Globus pallidus (tissue), 1 donor: ENCODE measurements around the gene MED13L.
"Not testable (repeated sequence)": the region's sequence is repeated elsewhere in the genome, so short reads cannot be mapped to it uniquely, and the experiment has no call there.

Experiments used
- DNase-seq: peaks from one replicate; pipeline ENCODE4 v3.0.0-alpha.2; 2015; ENCODE audit warnings: low spot score

Gene MED13L

DNA sequence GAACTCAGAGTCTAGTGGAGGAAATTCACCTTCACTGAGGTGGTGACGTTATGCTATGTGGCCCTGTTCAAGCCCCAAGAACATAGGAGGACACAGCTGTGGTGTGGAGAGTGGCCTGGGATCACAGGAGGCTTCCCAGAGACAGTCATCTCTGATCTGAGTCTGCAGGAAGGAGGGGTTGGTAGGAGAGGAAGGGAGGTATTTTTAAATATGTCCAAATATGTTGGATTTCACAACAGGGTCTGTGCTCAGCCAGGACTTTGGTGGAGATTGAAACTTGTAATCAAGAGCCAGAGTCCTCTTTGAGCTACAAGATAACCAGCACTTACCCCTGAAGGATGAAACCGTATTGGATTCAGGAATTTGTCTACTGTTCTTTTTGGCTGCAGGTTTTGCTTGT, 26.4 kb upstream of the MED13L start:
- no peak for DNase-seq

DNA sequence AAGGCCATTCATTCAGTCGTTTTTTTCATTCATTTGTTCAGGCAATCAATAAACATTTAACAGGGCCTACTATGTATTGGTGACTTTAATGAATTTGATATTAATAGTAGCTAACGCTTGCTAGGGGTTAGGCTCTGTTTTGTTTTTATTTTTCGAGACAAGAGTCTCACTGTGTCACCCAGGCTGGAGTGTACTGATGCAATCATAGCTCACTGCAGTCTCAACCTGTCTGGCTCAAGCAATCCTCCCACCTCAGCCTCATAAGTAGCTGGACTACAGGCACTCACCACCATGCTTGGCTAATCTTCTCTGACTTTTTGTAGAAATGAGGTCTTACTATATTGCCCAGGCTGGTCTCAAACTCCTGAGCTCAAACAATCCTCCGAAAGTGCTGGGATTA, 25.6 kb upstream of the MED13L start:
- no peak for DNase-seq

DNA sequence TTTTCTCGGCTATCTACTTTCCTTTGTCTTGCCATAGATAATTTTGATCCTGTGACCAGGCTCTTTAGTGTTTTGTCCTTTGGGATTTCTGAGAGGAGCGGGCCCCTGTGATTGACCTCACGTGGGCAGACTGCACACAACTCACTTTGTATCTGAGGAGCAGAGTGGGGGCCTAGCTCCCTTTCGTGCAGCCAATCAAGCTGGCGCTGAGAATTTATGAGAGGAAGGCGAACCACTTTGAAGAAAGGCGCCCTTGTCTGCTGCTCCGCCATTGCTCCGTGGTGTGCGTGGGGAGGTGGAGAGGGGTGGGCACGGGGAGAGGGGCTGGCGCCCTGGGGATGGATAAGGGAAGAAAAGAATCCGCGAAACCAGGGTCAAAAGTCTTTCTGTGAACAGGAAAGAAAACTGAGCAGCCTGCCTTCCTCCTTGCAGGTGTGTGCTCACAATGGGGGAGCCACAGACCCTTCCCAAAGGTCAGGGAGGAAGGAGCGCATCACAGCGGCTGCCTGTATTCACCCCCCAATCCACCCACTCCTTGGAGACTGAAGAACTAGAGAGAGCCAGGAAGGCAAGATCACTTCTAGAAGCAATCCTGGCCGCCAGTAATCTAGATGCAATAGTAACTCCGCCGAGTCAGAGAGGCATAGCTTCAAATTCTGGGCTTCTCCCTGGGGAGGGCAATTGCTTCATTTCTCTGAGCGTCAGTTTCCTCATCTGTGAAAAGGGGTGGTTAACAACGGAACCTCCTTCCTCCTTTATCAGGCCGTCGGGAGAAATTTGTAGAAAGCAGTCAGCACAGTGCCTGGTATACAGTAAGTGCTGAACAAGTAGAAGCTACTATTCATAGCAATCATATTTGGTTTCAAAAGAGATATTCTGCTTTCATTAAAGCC, 24.9 kb upstream of the MED13L start:
- no peak for DNase-seq

DNA sequence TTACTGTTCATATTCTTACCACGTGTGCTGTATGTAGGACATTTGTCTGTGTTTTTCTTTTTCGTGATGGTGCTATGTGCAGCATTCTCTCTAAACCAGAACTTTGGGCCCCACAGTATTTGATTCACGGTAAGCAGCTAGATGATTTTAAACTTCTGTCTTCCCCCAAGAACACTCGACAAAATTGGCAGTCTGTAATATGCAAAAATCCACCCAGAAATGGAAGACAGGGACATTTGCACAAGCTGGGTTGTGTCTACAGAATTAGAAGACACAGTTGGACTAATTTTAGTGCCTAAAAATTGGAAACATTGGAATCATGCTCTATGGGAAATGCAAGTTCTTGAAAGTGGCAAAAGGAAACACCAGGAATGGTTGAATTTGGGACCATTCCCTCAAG, 24.1 kb upstream of the MED13L start:
- DNase-seq = no peak

DNA sequence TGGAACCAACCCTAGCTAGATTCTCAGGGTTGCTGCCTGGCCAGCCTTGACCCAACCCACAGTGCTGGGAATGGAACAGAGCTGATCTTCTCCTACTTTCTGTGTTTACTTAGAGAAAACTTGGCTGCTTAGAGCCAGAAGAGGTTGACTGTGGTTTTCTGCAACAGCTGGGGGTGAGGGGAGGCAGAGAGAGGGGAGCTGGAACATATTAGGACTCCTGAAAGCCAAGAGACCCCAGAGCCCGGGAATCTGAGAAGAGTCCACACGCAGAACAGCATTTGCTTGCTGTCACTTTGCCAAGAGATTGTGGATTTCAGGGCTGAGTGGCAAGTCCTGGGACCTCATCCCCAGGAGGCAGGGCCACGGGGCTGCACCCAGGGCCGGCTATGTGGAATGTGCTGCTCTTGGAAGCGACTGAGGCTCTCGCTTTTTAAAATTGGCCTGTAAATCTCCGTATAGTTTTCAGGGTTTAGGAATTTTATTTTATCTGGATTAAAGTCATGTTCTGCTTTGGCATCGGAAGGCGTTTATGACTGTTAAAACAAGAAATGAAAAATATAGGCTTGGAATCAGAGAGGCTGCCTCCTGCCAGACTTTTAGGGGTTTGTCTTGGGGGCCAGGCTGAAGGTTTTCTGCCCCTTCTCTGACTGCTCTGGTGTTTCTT, 22.3 kb upstream of the MED13L start:
- no peak for DNase-seq

DNA sequence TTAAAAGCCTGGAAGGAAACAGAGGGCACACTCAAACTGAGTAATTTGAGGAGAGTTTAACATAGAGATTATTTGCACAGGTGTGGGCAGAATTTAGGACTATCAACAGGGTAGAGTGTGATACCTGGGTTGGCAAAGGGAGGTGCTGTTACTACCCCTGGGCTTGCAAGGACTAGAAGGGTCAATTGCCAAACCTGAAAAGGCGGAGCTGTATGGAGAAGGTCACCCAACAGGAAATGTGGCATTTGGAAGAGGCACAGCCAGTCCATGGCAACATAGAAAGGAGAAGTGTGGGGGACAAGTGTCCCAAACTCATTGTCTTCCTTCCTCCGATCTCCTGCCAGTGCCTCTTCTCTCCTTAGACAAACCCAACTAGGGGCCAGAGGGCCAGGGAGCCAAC, 21.6 kb upstream of the MED13L start:
- DNase-seq = no peak

DNA sequence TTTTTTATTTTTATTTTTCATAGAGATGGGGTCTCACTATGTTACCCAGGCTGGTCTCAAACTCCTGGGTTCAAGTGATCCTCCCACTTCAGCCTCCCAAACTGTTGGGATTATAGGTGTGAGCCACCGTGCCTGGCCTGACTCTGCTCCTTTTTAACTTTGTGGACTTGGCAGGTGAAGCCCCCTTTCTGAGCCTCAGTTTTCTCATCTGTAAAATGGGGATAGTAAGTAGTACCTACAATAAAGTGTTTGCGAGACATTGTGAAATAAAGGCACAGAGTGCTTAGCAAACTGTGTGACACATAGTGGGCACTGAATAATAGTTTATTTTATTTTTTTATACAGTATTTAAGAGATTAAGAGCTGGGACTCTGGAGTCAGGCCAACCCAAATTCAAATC, 21.1 kb upstream of the MED13L start:
- DNase-seq = no peak

DNA sequence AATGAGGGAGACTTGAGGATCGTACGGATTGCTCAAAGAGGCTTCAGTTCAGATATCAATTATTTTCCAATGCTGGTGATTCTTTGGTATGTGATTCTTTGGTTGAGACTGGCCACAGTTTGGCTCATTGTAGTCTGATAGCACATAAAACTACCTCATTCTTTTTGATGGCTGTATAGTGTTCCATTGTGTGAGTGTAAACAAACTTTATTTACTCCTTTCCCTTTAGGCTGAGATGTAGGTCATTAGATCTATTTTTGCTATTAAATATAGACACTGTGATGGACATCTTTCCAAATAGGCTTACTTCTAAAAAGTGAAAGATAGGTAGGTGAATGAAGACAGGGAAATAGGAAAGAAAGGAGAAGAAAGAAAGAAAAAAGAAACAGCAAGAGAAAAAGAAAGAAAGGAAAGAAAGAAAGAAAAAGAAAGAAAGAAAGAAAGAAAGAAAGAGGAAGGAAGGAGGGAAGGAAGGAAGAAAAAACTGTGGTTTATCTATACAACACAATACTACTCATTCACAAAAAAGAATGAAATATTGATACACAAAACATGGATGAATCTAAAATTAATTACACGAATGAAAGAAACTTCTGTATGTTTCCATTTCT, 19.8 kb upstream of the MED13L start:
- DNase-seq = no peak

DNA sequence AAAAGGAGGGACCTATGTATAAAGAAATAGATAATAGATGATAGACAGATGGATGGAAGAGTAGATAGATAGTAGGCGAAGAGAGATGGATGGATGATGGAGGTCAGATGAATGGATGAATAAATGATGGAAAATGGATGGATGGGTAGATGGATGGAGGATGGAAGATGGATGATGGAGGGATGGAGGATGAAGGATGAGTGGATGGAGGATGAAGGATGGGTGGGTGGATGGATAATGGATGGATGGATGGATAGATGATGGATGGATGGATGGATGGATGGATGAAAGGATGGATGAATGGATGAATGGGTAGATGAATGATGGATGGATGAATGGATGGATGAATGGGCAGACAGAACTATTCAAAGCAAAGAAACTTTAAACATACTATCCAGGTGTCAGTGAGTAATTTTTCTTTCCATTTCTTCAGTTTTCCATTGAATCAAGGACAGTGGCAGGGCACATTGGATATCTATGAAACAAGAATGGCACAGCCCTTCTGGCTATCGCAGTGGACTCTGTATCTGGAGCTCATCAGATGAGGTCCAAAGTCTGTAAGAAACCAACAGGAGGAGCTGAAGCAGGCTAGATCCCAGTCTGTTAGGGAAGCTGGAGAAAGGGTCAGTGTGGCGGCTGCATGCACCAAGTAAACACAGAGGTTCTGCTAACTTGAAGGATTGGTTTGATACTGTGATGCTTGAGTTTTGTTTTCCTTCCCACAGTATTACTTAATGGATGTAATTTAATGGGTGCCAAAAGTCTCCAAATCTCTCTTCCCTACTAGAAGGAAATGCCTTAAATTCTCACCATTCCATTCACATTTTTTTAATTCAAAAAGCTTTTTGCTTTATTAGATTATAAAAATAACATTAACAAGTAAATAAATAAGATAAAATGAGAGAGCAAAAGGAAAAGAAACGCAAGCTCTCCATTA, 18.1 kb upstream of the MED13L start:
- DNase-seq = no peak

DNA sequence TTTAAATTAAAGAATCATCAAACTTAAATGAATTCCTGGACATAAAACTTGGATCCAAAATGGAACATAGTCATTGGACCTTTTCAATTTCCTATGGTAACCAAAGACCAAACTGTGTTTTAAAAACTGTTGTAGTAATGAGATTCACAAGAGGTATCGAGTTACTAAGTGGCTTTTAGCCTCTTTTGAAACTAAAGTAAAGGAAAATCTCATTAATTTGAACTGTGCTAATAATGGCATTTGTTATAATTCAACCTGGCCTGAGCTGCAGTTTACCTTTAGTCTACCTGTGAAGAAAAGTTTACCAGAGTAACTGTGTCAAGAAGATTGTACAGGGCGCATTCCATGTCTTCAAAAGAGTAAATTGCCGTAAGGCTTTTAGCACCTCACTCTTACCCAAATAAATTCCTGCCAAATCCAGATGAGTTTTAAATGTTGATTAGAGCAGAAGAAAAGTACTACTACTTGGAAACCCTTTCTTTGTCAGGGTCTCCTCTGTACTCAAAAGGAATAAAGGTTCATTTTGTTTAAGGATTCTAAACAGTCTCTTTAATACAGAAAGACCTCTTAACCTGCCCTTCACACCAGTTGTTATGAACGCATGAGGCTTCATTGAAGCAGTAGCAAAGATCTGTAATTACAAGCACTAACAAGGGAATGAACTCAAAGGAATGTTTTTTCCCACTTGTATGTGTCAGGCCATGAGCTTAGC, 17.1 kb upstream of the MED13L start:
- DNase-seq = no peak

DNA sequence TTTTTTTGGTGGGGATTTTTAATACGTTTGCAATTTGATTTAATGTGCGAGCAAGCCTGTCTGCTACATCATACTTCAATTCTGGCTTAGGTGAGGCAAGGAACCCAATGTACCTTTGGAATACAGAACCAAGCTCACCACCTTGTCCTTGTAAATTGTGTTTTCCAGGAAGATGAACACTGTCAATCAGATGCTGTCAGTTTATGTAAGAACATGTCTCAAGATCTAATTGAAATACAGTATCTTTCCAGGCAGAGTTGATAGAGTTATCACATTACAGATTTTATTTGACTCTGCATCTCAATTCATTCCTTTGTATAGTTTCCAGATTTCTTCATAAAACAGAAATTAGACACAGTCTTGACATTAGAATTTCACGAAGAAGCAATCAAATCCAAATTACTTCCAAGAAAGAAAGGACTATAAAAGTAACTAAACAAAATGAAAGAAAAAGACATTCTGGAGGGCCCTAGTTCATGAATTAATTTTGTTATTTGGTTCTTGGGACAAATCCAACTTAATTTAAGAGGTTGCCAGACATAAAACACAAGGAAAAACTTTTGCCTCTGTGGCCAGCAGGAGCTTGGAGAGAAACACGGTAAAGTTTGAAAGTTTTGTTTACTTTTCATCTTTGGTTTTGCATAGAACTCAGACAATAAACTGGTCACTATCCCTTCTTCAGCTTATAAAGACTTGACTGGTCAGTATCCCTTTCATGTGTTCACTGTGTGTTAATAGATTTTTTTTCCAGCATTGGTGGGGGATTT, 16.4 kb upstream of the MED13L start:
- DNase-seq = no peak

DNA sequence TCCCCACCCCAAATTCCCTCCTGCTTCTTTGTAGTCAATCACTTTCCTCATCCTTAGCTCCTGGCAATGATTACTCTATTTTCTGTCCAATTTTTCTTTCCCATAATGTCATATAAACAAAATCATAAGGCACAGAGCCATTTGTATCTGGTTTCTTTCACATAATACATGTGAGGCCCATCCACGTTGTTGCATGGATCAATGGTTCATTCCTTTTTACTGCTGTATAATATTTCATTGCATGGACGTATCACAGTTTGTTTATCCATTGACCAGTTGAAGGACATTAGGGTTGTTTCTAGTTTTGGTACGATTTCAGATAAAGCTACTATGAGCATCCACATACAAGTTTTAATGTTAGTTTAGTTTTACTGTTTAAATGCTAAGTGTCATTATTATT, 13.7 kb upstream of the MED13L start:
- no peak for DNase-seq

DNA sequence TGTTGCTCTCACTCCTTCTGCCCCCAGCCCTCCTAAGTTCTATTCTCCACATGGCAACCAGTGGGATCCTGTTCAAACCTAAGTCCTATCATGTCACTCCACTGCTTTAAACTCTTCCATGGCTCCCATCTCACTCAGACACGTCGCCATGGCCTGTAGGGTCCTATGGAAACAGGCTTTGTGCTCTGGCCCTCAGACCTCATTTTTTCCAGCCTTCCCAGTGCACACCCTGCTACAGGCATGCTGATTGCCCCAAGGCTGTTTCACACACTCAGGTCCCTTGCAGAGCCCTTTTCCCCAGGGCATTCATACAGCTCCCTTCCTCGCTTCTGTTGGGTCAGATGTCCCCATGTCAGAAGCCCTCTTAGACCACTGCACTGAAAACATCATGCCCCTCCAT, 11.2 kb upstream of the MED13L start:
- DNase-seq = no peak

DNA sequence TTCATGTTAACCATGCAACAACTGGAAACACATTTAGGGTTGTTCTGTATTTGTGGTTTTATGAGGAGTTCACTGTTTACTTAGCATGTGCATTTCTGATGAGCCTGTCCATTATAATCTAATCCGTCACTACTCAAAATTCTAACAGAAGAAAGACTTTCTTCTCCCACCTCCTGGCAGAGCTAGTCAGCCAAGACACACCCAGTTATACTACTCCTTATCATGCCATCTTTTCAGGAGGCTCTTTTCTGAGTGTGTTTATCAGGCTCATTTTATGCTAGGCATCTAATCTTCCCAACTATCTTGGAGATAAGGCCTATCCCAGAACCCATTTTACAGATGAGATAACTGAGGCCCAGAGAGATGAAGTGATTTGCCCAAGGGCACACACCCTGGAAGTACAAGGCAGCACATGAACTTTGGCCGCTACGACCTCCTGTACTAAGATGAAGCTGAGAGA, 10.4 kb upstream of the MED13L start:
- DNase-seq = no peak

DNA sequence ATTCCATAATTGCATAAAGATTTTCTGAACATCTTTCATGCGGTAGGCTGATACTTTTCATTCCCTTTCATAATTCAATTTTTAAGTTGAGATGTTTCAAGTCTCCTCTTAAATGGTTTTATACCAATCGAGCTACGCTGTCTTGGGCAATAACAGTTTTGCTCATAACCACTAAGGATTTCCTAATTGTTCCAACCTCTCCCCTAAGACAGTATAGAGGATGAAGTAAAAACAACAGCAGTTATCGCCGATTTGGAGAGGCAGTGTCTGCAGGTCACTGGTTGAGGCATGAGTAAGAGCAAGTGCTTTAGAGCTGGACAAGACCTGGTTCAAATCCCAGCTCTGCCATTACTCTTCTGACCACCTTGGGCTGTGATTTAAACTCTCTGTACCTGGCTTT, 6.9 kb upstream of the MED13L start:
- DNase-seq = no peak

DNA sequence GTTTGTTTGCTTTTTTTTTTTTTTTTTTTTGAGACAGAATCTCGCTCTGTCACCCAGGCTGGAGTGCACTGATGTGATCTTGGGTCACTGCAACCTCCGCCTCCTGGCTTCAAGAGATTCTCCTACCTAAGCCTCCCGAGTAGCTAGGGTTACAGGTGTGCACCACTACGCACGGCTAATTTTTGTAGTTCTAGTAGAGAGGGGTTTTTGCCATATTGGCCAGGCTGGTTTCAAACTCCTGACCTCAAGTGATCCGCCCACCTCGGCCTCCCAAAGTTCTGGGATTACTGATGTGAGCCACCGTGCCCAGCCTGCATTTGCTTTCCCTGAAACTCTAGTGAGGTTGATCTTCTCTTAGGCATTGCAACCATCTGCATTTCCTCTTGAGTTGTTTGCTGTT, 6.4 kb upstream of the MED13L start:
- not testable (repeated sequence) for DNase-seq

DNA sequence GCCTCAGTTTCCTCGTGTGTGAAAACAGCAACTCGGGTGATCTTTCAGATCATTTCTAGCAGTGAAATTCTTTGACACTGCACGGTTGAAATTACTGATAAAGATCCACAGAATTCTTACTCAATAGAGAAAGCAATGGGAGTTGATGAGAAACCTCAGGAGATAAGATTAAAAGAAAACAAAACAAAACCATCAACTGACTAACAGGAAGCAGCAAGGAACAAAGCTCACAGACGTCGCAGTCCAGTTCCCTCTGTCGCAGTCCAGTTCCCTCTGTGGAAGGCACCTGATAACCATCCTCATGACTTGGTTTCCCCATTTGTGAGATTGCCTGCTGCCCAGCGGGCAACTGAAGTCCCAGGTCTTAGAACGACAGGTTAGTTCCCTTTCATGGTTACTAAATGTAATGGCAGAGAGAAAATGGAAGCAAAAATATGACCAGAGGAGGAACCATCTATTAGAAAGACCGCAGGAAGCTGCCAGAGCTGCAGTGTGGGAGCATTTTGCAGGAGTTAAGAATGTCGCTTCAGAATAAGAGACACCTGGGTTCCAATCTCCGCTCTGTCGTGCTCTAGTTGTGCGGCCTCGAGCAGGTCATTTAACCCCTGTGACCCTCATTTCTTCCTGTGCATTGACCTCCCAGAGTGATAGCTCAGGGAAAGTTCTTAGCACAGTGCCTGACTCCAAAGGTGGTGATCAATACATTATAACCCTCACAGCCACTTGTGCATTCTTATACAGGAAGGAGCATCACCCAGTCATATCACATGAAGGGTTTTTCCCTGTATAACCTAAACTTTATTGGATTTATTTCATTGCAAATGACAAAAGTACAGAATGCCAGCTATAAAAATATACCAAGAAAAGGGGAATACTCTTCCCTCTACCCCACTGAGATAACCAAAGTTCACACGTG, 5.1 kb upstream of the MED13L start:
- DNase-seq = no peak

DNA sequence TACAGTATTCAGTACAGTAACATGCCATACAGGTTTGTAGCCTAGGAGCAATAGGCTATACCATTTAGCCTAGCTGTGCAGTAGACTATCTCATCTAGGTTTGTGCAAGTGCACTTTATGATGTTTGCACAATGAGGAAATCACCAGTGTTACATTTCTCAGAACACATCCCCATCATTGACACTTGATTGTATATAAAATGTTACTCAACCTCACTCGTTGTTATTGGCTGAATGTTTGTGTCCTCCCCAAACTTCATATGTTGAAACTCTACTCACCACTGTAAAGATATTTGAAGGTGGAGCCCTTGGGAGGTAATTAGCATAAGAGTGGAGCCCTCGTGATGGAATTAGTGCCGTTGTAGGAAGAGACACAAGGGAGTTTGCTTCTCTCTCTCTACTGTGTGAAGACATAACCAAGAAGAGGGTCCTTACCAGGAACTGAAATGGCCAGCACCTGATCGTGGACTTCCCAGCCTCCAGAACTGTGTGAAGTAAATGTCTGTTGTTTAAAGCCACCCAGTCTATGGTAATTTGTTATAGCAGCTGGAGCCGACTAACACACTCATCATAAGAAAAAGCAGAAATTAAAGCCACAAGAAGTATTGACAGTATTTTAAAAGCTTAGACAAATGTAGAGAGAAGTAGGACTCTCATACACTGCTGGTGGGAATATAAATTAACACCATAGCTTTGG, 3.2 kb upstream of the MED13L start:
- no peak for DNase-seq

DNA sequence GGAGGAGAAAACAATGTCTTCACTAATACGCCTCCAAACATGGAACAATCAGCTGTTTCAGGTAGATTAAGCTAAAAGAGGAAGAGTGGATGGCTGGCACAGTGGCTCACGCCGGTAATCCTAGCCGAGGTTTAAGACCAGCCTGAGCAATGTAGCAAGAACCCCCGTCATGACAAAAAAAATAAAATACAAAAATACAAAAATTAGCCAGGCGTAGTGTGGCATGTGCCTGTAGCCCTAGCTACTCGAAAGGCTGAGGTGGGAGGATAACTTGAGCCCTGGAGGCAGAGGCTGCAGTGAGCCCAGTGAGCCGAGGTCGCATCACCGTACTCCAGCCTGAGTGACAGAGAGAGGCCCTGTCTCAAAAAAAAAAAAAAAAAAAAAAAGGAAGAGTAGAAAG, 1.2 kb upstream of the MED13L start:
- DNase-seq = no peak
